Activated CD8-positive, alpha-beta memory T cell treated with anti-CD3 and anti-CD28 coated beads for 24 hours (primary cell): ENCODE data around the gene SH3YL1.

ENCODE experiments used
- DNase-seq: peaks from one replicate; pipeline ENCODE4 v3.0.0-alpha.2; 2020

Gene SH3YL1

GRCh38 chr2:281381-281780 is 17.5 kb upstream of the SH3YL1 start:
- no peak for DNase-seq

DNA sequence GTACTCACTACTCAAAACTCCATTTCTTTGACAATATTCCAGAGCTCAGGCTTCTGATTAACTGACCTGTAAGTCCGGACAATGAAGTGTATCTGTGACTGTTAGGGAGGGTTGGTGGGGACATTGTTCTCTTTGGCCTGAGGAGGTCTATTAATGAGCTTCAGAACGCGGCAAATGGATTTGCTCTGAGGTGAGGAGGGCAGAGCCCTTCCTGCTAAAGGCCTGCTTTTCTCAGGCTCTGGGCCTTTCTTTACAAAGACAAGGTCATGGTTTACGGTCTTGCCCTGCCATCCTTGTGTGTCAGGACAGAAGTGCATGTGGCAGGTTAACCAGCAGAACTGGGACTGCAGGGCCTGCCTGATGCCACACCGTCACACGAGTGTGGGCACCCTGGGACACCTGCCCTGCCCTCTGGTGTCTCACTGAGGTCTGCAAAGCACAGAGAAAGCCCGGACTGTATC is 16.8 kb upstream of the SH3YL1 start:
- no peak for DNase-seq

GRCh38 chr2:279956-280649 is 16.3 kb upstream of the SH3YL1 start:
- DNase-seq = no peak

GRCh38 chr2:279366-279765 is 15.5 kb upstream of the SH3YL1 start:
- no peak for DNase-seq

GRCh38 chr2:278927-279320 is 15.1 kb upstream of the SH3YL1 start:
- no peak for DNase-seq

GRCh38 chr2:278312-278926 is 14.6 kb upstream of the SH3YL1 start:
- DNase-seq = no peak

DNA sequence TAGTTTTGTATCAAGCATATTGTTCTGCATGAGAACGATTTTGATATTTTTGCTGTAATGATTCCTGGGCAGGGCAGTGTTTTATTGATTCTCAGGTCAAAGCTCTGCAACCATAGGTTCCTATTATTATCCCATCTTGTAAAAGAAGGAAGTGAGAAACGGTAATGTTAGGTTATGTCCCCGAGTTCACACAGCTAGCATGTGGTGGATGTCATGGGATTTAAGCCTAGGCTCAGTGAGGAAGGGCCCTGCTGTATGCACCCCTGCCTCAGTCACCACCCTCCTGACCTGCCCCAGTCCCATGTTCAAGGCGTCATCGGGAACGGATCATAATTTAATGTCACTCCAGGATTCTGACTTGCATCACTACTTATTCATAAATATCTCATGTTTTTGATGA is 11.6 kb upstream of the SH3YL1 start:
- no peak for DNase-seq

- DNase-seq = no peak
These were observed 10.7 kb upstream of the SH3YL1 start for GRCh38 chr2:274503-274902.

GRCh38 chr2:273333-273732 is 9.5 kb upstream of the SH3YL1 start:
- no peak for DNase-seq

DNA sequence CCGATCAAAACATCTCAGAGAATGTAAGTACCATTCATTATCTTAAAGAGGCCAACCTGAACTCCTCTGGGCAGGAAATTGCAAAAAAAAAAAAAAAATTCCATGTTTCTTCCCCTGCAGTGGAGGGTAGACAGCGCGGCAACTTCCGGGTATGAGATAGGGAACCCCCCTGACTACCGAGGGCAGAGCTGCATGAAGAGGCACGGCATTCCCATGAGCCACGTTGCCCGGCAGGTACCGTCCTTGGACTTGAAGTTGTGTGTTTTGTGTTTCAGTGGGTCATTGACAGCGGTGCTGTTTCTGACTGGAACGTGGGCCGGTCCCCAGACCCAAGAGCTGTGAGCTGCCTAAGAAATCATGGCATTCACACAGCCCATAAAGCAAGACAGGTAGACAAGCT is 8.1 kb upstream of the SH3YL1 start:
- no peak for DNase-seq

GRCh38 chr2:270861-271260 is 7.0 kb upstream of the SH3YL1 start:
- DNase-seq = no peak

DNA sequence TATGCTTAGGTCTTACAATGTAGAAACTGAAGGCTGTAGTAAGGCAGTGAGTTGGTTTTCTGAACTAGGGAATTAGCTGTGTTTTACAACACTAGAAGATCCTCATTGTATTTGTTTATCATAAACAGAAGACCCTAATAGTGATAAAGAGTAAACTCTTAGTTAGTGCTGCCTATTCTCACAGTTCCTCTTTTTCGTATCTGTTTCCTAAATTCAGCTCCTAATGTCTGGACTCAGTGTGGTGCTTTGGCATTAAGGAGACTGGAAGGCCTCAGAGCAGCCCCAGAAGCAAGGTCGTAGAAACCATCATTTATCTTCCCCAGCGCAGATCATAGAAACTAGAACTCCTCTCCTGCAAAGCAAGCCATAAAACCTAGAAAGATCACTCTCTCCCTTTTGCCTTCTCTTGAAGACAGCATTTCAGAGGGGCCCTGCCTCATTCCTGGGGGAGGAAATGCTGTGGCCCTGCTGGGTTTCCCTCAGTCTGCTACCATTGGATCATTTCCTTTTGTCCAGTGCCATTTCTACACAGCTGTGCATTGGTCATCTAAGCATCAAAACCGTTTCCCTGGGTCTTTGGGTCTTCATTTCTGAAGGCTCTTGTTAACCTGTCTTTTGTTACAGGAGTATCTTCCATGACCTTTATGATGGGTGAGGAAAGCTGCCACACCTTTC is 5.7 kb upstream of the SH3YL1 start:
- no peak for DNase-seq

GRCh38 chr2:268323-268722 is 4.5 kb upstream of the SH3YL1 start:
- DNase-seq = no peak

GRCh38 chr2:264493-265468 is 949 bp upstream of the SH3YL1 start, which contains the start of gene ACP1:
ACP1 (plus strand) TSS chr2:264947; CDS start chr2:264965, 18 bp downstream.
- peak; percentile 97 for DNase-seq

GRCh38 chr2:263022-263738 is 652 bp downstream of the SH3YL1 start:
- no peak for DNase-seq

GRCh38 chr2:262117-262516 is 1.7 kb downstream of the SH3YL1 start:
- no peak for DNase-seq

DNA sequence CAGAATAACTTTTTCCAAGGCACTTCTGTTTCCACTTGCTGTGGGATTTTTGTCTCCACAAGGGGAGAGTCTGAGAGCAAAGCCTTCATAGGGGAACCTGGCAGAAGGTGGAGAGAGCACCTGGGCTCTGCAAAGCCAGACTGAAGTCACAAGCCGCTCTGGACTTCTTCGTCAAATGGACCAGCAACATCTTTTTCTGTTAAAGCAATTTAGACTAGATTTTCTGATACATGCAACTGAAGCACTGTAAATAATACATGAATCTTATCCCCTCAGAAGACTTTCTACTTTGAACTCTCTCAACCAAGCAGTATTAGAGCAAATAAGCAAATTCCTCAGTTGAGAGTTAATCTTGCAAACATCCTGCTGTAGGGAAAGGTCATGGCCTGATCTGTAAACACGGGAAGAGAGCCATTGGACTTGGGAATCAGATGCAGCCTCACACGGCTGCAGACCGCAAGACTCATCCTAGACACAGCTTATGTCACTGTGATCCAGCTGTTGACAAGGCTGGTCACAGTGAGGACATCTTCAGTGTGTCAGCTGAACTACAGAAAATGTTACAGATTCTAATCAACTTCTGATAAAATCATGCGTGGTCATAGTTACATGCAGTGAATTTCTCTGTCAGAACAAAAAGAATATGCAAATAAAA is 3.2 kb downstream of the SH3YL1 start:
- DNase-seq = no peak

GRCh38 chr2:259789-260331 is 4.0 kb downstream of the SH3YL1 start:
- DNase-seq = no peak

GRCh38 chr2:258933-259332 is 4.9 kb downstream of the SH3YL1 start:
- no peak for DNase-seq

- DNase-seq = no peak
These were observed 6.0 kb downstream of the SH3YL1 start for GRCh38 chr2:257842-258241.

GRCh38 chr2:257429-257828 is 6.4 kb downstream of the SH3YL1 start:
- DNase-seq = no peak
